GM12878 (cell line): ENCODE measurements around the gene SNX19. TPM values are rescaled to one million over a fixed set of nuclear protein-coding genes. Genes with fewer than 3 reads are reported as not detected.

Source experiments
- ATAC-seq: fragments of 200-7000 bp; cut with Tn5 transposase; 3 replicates; pipeline ENCODE4 v1.9.1; 2020; ENCODE audit warnings: mild to moderate bottlenecking, moderate library complexity
- BruUV-seq: library from RNA; stranded (reverse); fragments of 400-500 nt; replicated peaks from 2 replicates; lab custom pipeline; 2021; lab: Mats Ljungman, UMichigan
- CTCF ChIA-PET: fragments of 300-600 bp; sonication (Branson Sonifier 250); formaldehyde crosslinking; extraction: SDS; loops from one replicate; lab custom pipeline; 2021; ENCODE audit warnings: inconsistent platforms; lab: Yijun Ruan, JAX
- POLR2A ChIA-PET: fragments of 350-600 bp; formaldehyde crosslinking; extraction: SDS; loops from one replicate; lab custom pipeline; 2021; ENCODE audit warnings: inconsistent platforms; lab: Charles Lee
- RAD21 ChIA-PET: fragments of 300-600 bp; sonication (Branson Sonifier 250); formaldehyde crosslinking; loops from one replicate; lab custom pipeline; 2023; ENCODE audit warnings: antibody characterized with exemption; ENCODE audit not compliant: unreplicated experiment; lab: Charles Lee
- SMC1A ChIA-PET: fragments of 300-600 bp; sonication (Branson Sonifier 250); formaldehyde crosslinking; loops from one replicate; lab custom pipeline; 2023; ENCODE audit not compliant: unreplicated experiment, uncharacterized antibody; lab: Charles Lee
- DNase-seq: peaks from one replicate; pipeline ENCODE4 v3.0.0-alpha.2; 2011; ENCODE audit warnings: low read depth, low spot score
- FAIRE-seq: peaks from 3 replicates; lab custom pipeline; 2011; peaks lifted over from hg19 to GRCh38; lab: Jason Lieb, UNC
- H2AFZ ChIP-seq: 2 replicates; pipeline ENCODE4 v1.6.0; 2011; ENCODE audit warnings: low read depth, low read length, control low read depth; ENCODE audit not compliant: control insufficient read depth
- H3K27ac ChIP-seq: 2 replicates; pipeline ENCODE4 v1.5.1; 2011; ENCODE audit warnings: control low read depth; ENCODE audit not compliant: control insufficient read depth, insufficient read depth
- H3K27me3 ChIP-seq, 2 experiments: replicated peaks in 1 of 2; 2 replicates each; pipeline versions ENCODE4 v1.6.0 to v1.6.1; 2011; ENCODE audit warnings: low read length in 1 of 2; ENCODE audit not compliant: control insufficient read depth in 2 of 2, insufficient read depth in 2 of 2
- H3K36me3 ChIP-seq, 2 experiments: 2 replicates each; pipeline ENCODE4 v1.5.1; 2011; ENCODE audit warnings: low read length in 1 of 2; ENCODE audit not compliant: control insufficient read depth in 2 of 2, insufficient read depth in 2 of 2
- H3K4me1 ChIP-seq: 2 replicates; pipeline ENCODE4 v1.6.1; 2011; ENCODE audit warnings: mild to moderate bottlenecking, low read length, moderate library complexity, mixed read lengths; ENCODE audit not compliant: control insufficient read depth, insufficient read depth
- H3K4me2 ChIP-seq: 2 replicates; pipeline ENCODE4 v1.6.0; 2011; ENCODE audit warnings: control low read depth; ENCODE audit not compliant: control insufficient read depth, insufficient read depth
- H3K4me3 ChIP-seq: fragments of 200-600 bp; sonication (generic); 2 replicates; pipeline ENCODE4 v1.5.1; 2016
- H3K79me2 ChIP-seq: 2 replicates; pipeline ENCODE4 v1.6.0; 2011; ENCODE audit warnings: low read length; ENCODE audit not compliant: control insufficient read depth, insufficient read depth
- H3K9ac ChIP-seq: 2 replicates; pipeline ENCODE4 v1.8.0; 2011; ENCODE audit warnings: low read length, control low read depth, mixed read lengths; ENCODE audit not compliant: control insufficient read depth, insufficient read depth
- H3K9me3 ChIP-seq: replicated peaks from 3 replicates; pipeline ENCODE4 v1.5.1; 2011; ENCODE audit warnings: mild to moderate bottlenecking, low read length; ENCODE audit not compliant: control insufficient read depth, insufficient read depth
- H4K20me1 ChIP-seq: 2 replicates; pipeline ENCODE4 v1.6.0; 2011; ENCODE audit not compliant: control insufficient read depth, insufficient read depth
- KDM1A ChIP-seq: fragments of 200-600 bp; sonication (generic); IDR thresholded peaks from 2 replicates; pipeline ENCODE4 v1.6.1; 2016; ENCODE audit warnings: borderline replicate concordance
- MEF2B ChIP-seq: fragments of 450-650 bp; IDR thresholded peaks from 2 replicates; pipeline ENCODE4 v1.6.1; 2018; ENCODE audit warnings: mild to moderate bottlenecking, moderate library complexity; ENCODE audit not compliant: partially characterized antibody, poor library complexity, severe bottlenecking
- NFYA ChIP-seq: IDR thresholded peaks from 2 replicates; pipeline ENCODE4 v1.6.1; 2011; ENCODE audit warnings: low read depth, mild to moderate bottlenecking, low read length, improper control_type of control experiment, borderline replicate concordance
- POLR2AphosphoS5 ChIP-seq: IDR thresholded peaks from 2 replicates; pipeline ENCODE4 v1.6.1; 2011; ENCODE audit warnings: mild to moderate bottlenecking, low read length, inconsistent platforms
- SPI1 ChIP-seq: IDR thresholded peaks from 2 replicates; pipeline ENCODE4 v1.6.1; 2011; ENCODE audit warnings: low read depth, mild to moderate bottlenecking, low read length, moderate library complexity, borderline replicate concordance; ENCODE audit not compliant: insufficient read depth
- in situ Hi-C: fragments of 300-500 bp; cut with MboI; formaldehyde crosslinking; loops from 9 replicates; pipeline ENCODE4 v1.14.3; 2018; ENCODE audit warnings: mixed read lengths
- intact Hi-C: fragments of 100-400 bp; cut with micrococcal nuclease; formaldehyde crosslinking; loops from one replicate; pipeline ENCODE4 v1.14.2; 2022; ENCODE audit not compliant: unreplicated experiment
- polyA plus RNA-seq, 11 experiments: library from polyadenylated mRNA; depleted of rRNA in 4 of 11; unstranded in 6 of 11; stranded (reverse) in 5 of 11; fragments of >200 nt; fragmentation: Nextera tagmentation in 4 of 11; fragmentation: Illumina TruSeq in 1 of 11; extraction: Ambion mirVana in 4 of 11; extraction: Trizol in 1 of 11; gene quantifications; 1 replicate in 1 of 11; 2 replicates in 10 of 11; pipeline versions ENCODE4 v1.2.1 to v1.2.3, GENCODE V29; 2011 to 2016; ENCODE audit warnings: inconsistent platforms in 2 of 11, missing spikeins in 2 of 11, low read depth in 1 of 11
- total RNA-seq, 4 experiments: library from RNA; depleted of rRNA in 3 of 4; stranded (reverse); fragments of >200 nt in 3 of 4; fragmentation: Illumina TruSeq in 1 of 4; extraction: Trizol in 1 of 4; gene quantifications; 2 replicates each; pipeline versions ENCODE4 v1.2.1 to v1.2.3, GENCODE V29; 2013 to 2021
- TF ChIP-seq, protein P1 (sequence below): IDR thresholded peaks from 2 replicates; pipeline ENCODE4 v1.6.1; 2012; ENCODE audit warnings: low read length, inconsistent platforms
- TF ChIP-seq, protein P2 (sequence below): IDR thresholded peaks from 2 replicates; pipeline ENCODE4 v1.6.1; 2012; ENCODE audit warnings: improper control_type of control experiment, low read depth, low read length; ENCODE audit not compliant: insufficient replicate concordance

Gene SNX19
- total and polyA plus RNA-seq, 10 of the 15 experiments (the other 5 are each of a cell fraction or from before 2014, with no cell fraction given): 3.0 to 46.9 (median 30.4) TPM

DNA sequence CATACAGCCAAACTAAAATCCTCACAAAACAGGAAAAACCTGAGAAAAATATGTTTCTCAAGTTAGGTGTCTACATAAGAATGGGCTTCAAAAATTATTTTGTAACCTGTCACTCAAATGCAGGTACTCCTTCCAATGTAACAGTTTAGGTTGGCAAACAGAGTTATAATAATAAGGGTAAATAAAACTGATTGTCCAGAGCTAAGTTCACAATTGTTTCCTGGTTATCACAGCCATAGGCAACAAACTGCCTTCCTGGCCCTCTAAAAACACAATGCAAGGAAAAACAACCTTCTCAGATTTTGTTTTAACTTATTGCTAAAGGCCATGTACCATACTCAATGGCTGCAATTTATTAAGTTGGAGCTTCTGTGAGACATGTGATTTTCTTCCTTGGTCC, 36.4 kb downstream of the SNX19 start:
- ChIA-PET CTCF (interaction anchor here (1.7 to 4.8 kb wide), 3 partner anchors 15 to 17 kb away, joined by 5 to 19 read pairs (median 7); no protein-coding TSS in a partner anchor), RAD21 (no interaction called here), SMC1A (no interaction called here), POLR2A (no interaction called here)
- DNase-seq: no peak
- H3K79me2 ChIP-seq: no peaks in the 10 kb centered on the region
- no peak for ATAC-seq
- no peaks in the 10 kb centered on the region for H3K4me1 ChIP-seq
- H3K4me3 ChIP-seq: no peak overlapping the region
- no TSS peak for BruUV-seq
- H4K20me1 ChIP-seq: no peaks in the 10 kb centered on the region
- H3K36me3 ChIP-seq: peaks cover 4 to 34% of the 10 kb centered on the region in 2 experiments
- H2AFZ ChIP-seq: no peak overlapping the region
- TF ChIP-seq SPI1 (no peak), NFYA (no peak), POLR2AphosphoS5 (no peak), KDM1A (no peak), MEF2B (no peak)
- TF ChIP-seq, protein P1, sequence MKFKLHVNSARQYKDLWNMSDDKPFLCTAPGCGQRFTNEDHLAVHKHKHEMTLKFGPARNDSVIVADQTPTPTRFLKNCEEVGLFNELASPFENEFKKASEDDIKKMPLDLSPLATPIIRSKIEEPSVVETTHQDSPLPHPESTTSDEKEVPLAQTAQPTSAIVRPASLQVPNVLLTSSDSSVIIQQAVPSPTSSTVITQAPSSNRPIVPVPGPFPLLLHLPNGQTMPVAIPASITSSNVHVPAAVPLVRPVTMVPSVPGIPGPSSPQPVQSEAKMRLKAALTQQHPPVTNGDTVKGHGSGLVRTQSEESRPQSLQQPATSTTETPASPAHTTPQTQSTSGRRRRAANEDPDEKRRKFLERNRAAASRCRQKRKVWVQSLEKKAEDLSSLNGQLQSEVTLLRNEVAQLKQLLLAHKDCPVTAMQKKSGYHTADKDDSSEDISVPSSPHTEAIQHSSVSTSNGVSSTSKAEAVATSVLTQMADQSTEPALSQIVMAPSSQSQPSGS: no peak
- TF ChIP-seq, protein P2, sequence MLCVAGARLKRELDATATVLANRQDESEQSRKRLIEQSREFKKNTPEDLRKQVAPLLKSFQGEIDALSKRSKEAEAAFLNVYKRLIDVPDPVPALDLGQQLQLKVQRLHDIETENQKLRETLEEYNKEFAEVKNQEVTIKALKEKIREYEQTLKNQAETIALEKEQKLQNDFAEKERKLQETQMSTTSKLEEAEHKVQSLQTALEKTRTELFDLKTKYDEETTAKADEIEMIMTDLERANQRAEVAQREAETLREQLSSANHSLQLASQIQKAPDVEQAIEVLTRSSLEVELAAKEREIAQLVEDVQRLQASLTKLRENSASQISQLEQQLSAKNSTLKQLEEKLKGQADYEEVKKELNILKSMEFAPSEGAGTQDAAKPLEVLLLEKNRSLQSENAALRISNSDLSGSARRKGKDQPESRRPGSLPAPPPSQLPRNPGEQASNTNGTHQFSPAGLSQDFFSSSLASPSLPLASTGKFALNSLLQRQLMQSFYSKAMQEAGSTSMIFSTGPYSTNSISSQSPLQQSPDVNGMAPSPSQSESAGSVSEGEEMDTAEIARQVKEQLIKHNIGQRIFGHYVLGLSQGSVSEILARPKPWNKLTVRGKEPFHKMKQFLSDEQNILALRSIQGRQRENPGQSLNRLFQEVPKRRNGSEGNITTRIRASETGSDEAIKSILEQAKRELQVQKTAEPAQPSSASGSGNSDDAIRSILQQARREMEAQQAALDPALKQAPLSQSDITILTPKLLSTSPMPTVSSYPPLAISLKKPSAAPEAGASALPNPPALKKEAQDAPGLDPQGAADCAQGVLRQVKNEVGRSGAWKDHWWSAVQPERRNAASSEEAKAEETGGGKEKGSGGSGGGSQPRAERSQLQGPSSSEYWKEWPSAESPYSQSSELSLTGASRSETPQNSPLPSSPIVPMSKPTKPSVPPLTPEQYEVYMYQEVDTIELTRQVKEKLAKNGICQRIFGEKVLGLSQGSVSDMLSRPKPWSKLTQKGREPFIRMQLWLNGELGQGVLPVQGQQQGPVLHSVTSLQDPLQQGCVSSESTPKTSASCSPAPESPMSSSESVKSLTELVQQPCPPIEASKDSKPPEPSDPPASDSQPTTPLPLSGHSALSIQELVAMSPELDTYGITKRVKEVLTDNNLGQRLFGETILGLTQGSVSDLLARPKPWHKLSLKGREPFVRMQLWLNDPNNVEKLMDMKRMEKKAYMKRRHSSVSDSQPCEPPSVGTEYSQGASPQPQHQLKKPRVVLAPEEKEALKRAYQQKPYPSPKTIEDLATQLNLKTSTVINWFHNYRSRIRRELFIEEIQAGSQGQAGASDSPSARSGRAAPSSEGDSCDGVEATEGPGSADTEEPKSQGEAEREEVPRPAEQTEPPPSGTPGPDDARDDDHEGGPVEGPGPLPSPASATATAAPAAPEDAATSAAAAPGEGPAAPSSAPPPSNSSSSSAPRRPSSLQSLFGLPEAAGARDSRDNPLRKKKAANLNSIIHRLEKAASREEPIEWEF: no peak
- H3K9me3 ChIP-seq: no peaks in the 10 kb centered on the region
- H3K27me3 ChIP-seq: no peaks in the 10 kb centered on the region
- no peak overlapping the region for H3K9ac ChIP-seq
- H3K27ac ChIP-seq: no peak overlapping the region
- no peak overlapping the region for H3K4me2 ChIP-seq
- in situ Hi-C loops (no loop called here), intact Hi-C loops (no loop called here)
- FAIRE-seq: no peak
